Measurements from ENCODE around the gene FHIT. TPM values are rescaled to one million over a fixed set of nuclear protein-coding genes. Genes with fewer than 3 reads are reported as not detected.

Gene FHIT
- total RNA-seq, 1 experiment from 2014 or later, result 3.6 TPM

DNA sequence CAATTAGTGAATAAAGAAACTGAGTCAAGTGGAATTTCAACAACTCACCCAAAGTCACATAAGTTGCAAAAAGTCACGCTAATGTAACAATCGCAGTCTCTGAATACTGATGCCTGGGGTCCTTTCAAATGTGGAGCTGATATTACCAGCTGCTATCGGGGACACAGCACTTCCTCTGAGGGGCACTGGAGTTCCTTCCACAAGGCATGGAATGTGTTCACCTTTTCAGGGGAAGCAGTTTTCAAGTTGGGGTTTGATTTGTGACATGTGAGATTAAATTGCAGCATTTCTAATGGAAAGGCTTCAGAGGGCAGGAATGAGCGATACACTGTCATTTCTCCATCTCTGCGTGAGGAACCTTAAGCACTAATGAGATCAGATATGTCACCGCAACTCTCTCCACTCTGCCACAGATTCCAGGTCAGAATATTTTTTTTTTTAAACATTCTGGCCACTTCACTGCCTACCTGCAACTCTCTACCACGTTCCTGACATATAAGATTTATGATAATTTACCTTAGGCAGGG lies 1394.3 kb downstream of the FHIT start:
- ATAC-seq (no peak), DNase-seq (no peak)
- Histone ChIP-seq H3K9me3 (ENCODE audit: low read length) (no peaks in the 10 kb centered on the region), H3K4me2 (ENCODE audit: low read length) (peak overlapping the region; percentile 51; the same call in 1 of the 2 replicates), H3K27me3 (ENCODE audit: low read length) (no peaks in the 10 kb centered on the region), H3K27ac (ENCODE audit: low read length) (no peak overlapping the region), H3F3A (ENCODE audit: low read length, unreplicated experiment) (no peaks in the 10 kb centered on the region), H3K36me3 (ENCODE audit: low read depth, low read length) (no peaks in the 10 kb centered on the region), H3K9me2 (replicated peaks; ENCODE audit: low read length) (no peaks in the 10 kb centered on the region), H3K9ac (ENCODE audit: low read length) (no peak overlapping the region), H3K4me1 (ENCODE audit: insufficient read depth, low read length) (peaks cover 6% of the 10 kb centered on the region; the same call in 1 of the 2 replicates), H3K79me2 (ENCODE audit: low read length) (no peaks in the 10 kb centered on the region), H2AFZ (ENCODE audit: low read length) (no peak overlapping the region), H4K20me1 (ENCODE audit: low read length) (no peaks in the 10 kb centered on the region), H3K4me3 (ENCODE audit: low read length) (no peak overlapping the region)
- CTCF ChIA-PET, result interaction anchor here (0.6 to 1.1 kb wide), 7 partner anchors 24 to 858 kb away, joined by 3 to 7 read pairs (median 4); no protein-coding TSS in a partner anchor
- no peak for TF ChIP-seq EZH2 (IDR thresholded peaks at IDR 0.05; ENCODE audit: low read length, unreplicated experiment)
- no peak for TF ChIP-seq EZH2phosphoT487 (IDR thresholded peaks at IDR 0.05; ENCODE audit: borderline replicate concordance, low read length)
- TF ChIP-seq, protein P1, sequence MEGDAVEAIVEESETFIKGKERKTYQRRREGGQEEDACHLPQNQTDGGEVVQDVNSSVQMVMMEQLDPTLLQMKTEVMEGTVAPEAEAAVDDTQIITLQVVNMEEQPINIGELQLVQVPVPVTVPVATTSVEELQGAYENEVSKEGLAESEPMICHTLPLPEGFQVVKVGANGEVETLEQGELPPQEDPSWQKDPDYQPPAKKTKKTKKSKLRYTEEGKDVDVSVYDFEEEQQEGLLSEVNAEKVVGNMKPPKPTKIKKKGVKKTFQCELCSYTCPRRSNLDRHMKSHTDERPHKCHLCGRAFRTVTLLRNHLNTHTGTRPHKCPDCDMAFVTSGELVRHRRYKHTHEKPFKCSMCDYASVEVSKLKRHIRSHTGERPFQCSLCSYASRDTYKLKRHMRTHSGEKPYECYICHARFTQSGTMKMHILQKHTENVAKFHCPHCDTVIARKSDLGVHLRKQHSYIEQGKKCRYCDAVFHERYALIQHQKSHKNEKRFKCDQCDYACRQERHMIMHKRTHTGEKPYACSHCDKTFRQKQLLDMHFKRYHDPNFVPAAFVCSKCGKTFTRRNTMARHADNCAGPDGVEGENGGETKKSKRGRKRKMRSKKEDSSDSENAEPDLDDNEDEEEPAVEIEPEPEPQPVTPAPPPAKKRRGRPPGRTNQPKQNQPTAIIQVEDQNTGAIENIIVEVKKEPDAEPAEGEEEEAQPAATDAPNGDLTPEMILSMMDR (conservative IDR thresholded peaks at IDR 0.05; ENCODE audit: low read depth, low read length), result no peak
- POLR2A ChIA-PET (ENCODE audit: unreplicated experiment), result no interaction called here
- intact Hi-C loops (cut with micrococcal nuclease), result loop anchor here (1.0 to 5.0 kb wide), 8 partner anchors 39 to 1032 kb away; no protein-coding TSS in a partner anchor
- no TSS peak for BruUV-seq (replicated peaks)

DNA sequence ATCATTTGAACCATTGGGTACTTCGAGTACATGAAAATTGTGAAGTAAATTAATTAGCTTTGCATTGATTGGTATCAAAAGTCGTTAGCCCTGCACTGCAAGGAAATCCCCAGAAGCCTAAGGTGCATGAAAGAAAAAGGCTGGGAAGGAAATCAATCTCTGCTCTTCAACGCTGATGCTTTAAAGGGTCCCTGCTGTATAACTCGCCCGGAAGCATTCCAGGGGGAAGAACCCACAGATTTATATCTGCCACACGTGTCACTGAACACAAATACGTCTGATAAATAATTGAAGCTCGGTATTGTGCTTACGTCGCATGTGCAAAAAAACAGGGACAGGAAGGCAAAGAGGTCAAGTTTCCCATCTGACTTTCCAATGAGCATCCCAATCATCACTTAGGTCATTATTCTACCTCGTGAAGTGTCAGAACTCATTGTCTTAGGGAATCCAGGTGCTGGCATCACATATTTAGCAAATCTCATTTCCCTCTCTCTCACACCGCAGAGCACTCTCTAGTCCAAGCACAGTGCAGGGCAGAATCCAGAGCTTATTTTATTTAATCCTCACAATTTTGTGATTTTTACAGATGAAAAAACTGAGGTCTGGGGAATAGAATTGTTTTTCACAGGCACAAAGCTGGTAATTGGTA lies 1397.1 kb downstream of the FHIT start:
- Histone ChIP-seq H3K4me1 (ENCODE audit: insufficient read depth, low read length) (peaks cover 6% of the 10 kb centered on the region; the same call in 1 of the 2 replicates), H4K20me1 (ENCODE audit: low read length) (no peaks in the 10 kb centered on the region), H3K9me2 (replicated peaks; ENCODE audit: low read length) (no peaks in the 10 kb centered on the region), H3K36me3 (ENCODE audit: low read depth, low read length) (no peaks in the 10 kb centered on the region), H3K27ac (ENCODE audit: low read length) (no peak overlapping the region), H3K9me3 (ENCODE audit: low read length) (no peaks in the 10 kb centered on the region), H3F3A (ENCODE audit: low read length, unreplicated experiment) (no peaks in the 10 kb centered on the region), H3K4me2 (ENCODE audit: low read length) (no peak overlapping the region), H2AFZ (ENCODE audit: low read length) (no peak overlapping the region), H3K79me2 (ENCODE audit: low read length) (no peaks in the 10 kb centered on the region), H3K9ac (ENCODE audit: low read length) (no peak overlapping the region), H3K4me3 (ENCODE audit: low read length) (no peak overlapping the region), H3K27me3 (ENCODE audit: low read length) (no peaks in the 10 kb centered on the region)
- ChIA-PET POLR2A (ENCODE audit: unreplicated experiment) (no interaction called here), CTCF (no interaction called here)
- ATAC-seq, result no peak
- TF ChIP-seq, protein P1 (conservative IDR thresholded peaks at IDR 0.05; ENCODE audit: low read depth, low read length), result no peak
- TF ChIP-seq EZH2phosphoT487 (IDR thresholded peaks at IDR 0.05; ENCODE audit: borderline replicate concordance, low read length) (no peak), EZH2 (IDR thresholded peaks at IDR 0.05; ENCODE audit: low read length, unreplicated experiment) (no peak)
- no peak for DNase-seq
- intact Hi-C loops (cut with micrococcal nuclease), result no loop called here
- BruUV-seq (replicated peaks), result no TSS peak

DNA sequence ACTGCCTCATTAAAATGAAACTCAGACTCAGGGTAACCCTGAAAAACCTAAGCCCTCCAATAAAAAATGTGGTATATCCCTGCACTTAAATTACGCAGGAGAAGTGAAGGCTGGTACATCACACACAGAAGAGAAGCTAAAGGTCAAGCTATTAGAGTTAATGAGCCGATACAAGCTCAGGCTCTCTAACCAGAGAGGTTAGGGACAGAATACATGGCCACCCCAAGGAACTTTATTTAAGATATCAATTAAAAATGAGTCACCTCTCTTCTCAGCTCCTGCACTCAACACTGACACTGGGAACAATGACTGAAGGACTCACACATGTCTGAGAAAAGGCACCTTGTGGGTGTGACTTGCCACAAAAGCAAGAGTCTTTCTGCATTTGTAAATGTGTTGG lies 1400.8 kb downstream of the FHIT start:
- no peak for ATAC-seq
- Histone ChIP-seq H3K4me2 (ENCODE audit: low read length) (no peak overlapping the region), H3K9me2 (replicated peaks; ENCODE audit: low read length) (no peaks in the 10 kb centered on the region), H3F3A (ENCODE audit: low read length, unreplicated experiment) (no peaks in the 10 kb centered on the region), H2AFZ (ENCODE audit: low read length) (no peak overlapping the region), H3K9ac (ENCODE audit: low read length) (no peak overlapping the region), H3K27ac (ENCODE audit: low read length) (no peak overlapping the region), H3K4me3 (ENCODE audit: low read length) (no peak overlapping the region), H3K4me1 (ENCODE audit: insufficient read depth, low read length) (no peaks in the 10 kb centered on the region), H3K79me2 (ENCODE audit: low read length) (no peaks in the 10 kb centered on the region), H3K27me3 (ENCODE audit: low read length) (no peaks in the 10 kb centered on the region), H4K20me1 (ENCODE audit: low read length) (no peaks in the 10 kb centered on the region), H3K36me3 (ENCODE audit: low read depth, low read length) (no peaks in the 10 kb centered on the region), H3K9me3 (ENCODE audit: low read length) (no peaks in the 10 kb centered on the region)
- BruUV-seq (replicated peaks), result no TSS peak
- no peak for DNase-seq
- ChIA-PET POLR2A (ENCODE audit: unreplicated experiment) (no interaction called here), CTCF (no interaction called here)
- TF ChIP-seq EZH2phosphoT487 (IDR thresholded peaks at IDR 0.05; ENCODE audit: borderline replicate concordance, low read length) (no peak), EZH2 (IDR thresholded peaks at IDR 0.05; ENCODE audit: low read length, unreplicated experiment) (no peak)
- TF ChIP-seq, protein P1 (conservative IDR thresholded peaks at IDR 0.05; ENCODE audit: low read depth, low read length), result no peak
- intact Hi-C loops (cut with micrococcal nuclease), result no loop called here

Data from PC-3 (cell line).